Measurements from ENCODE around the gene ZNF319. TPM values are rescaled to one million over a fixed set of nuclear protein-coding genes. Genes with fewer than 3 reads are reported as not detected.

Gene ZNF319
- total RNA-seq, 1 donor from 2014 or later: 7.0 TPM

DNA sequence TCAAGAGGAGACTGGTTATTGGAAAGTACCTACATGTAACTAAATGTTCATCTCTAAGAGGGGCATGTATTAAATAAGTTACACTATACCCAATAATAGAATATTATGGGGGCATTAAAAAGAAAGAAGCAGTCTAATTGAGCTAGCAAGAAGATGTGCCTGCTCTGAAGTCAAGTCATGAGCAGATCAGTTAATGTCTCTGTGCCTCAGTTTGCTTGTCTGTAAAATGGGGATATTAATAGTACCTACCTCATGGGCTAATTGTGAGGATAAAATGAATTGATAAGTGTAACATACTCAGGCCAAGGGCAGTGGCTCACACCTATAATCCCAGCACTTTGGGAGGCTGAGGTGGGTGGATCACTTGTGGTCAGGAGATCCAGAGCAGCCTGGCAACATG, 32.6 kb downstream of the ZNF319 start:
- ATAC-seq (no peak), DNase-seq (ENCODE audit: missing footprints) (peak; percentile 1)
- intact Hi-C loops (cut with DNase I): no loop called here

DNA sequence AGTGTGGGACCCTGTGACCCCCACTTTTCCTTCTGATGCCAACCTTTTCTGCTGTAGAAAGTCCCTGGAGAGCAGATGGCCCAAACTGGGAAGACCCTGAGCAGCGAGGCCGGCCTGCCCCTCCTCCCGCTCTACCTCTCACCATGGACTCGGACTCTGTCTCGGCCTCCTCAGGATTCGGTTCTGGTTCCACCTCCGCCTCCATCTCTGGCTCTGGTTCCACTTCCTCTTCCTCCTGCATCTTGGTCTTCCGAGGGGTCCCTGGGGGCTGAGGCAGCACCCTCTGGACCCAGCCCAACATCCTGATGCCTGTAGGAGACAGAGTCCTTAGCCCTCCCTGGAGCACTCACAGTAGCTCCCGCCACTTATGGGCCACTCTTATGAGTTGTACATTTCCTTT, 33.5 kb downstream of the ZNF319 start:
- DNase-seq (ENCODE audit: missing footprints): peak; percentile 34
- intact Hi-C loops (cut with DNase I): no loop called here
- ATAC-seq: no peak

DNA sequence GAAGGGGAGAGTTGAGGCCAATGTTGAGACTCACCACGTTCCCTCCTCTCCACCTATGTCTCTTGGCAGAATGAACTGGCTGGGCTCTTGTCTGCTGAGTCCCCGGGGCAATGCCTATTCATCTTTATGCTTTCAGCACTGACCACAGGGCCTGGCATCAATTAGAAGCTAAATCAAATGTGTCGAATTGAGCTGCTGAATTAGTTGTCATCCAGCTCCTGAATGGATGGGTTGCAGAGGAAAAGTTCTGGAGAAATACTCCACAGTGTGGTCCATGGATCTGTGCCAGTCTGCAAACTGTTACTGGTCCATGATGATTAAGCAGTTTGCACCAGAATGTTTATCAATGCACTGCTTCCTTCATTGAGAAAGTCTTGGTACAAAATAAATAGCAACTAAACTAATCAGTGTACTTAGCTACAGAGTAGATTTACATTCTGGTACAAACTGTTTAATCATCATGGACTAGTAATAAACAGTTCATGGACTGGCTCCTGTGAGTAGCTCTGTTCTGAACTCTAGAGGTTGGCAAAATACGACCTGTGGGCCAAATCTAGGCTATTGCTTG, 34.2 kb downstream of the ZNF319 start:
- ATAC-seq (no peak), DNase-seq (ENCODE audit: missing footprints) (no peak)
- intact Hi-C loops (cut with DNase I): no loop called here

DNA sequence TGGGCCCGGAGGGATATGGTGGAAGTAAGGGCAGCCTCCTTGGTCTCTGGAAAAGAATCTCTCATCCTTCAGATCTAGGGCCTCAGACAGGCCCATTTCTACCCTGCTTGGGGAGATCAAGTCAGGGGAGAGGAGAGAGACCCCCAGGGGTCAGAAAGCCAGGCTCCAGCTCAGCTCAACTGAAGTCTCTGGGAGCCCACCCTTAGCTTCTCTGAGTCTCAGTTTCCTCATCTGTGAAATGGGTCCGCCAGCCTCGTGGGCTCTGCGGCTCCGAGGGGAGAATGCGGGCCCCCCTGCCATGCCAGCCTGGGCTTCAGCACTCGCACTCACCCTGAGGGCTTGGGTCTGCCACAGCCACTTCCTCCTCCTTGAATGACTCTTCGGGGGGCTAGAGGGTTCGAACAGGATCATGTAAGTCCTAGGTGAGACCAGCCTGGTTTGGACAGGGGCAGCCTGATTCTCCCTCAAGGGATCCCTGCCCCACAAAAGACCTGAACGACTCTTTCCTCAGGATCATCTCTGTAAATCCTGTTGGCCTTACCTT, 36.2 kb downstream of the ZNF319 start:
- intact Hi-C loops (cut with DNase I): no loop called here
- DNase-seq (ENCODE audit: missing footprints) (peak; percentile 4), ATAC-seq (no peak)

GRCh38 chr16:57962756-57963155, 37.7 kb downstream of the ZNF319 start:
- intact Hi-C loops (cut with DNase I): no loop called here
- ATAC-seq: no peak
- DNase-seq (ENCODE audit: missing footprints): peak; percentile 2

GRCh38 chr16:57962046-57962445, 38.4 kb downstream of the ZNF319 start:
- intact Hi-C loops (cut with DNase I): no loop called here
- ATAC-seq: no peak
- peak; percentile 37 for DNase-seq (ENCODE audit: missing footprints)

DNA sequence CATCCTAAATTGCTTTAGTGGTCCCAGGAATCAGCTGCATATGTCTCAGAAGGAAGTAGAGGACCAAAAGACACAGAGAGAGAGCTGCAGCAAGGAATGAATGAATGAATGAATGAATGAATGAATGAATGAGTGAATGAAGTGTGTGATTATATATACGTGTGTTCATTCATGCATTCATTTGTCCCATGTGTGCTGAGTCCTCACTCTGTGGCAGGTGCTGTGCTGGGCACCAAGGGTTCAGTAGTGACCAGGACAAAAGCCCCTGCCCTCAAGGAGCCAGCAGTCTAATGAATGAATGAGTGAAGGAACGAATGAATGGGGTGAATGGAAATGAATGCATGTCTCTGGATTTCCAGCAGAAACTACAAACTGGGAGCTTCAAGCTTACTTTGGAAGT, 38.9 kb downstream of the ZNF319 start:
- intact Hi-C loops (cut with DNase I): no loop called here
- no peak for DNase-seq (ENCODE audit: missing footprints)
- no peak for ATAC-seq

- no peak for ATAC-seq
- intact Hi-C loops (cut with DNase I): no loop called here
Measured at GRCh38 chr16:57960826-57961472, 39.5 kb downstream of the ZNF319 start.

DNA sequence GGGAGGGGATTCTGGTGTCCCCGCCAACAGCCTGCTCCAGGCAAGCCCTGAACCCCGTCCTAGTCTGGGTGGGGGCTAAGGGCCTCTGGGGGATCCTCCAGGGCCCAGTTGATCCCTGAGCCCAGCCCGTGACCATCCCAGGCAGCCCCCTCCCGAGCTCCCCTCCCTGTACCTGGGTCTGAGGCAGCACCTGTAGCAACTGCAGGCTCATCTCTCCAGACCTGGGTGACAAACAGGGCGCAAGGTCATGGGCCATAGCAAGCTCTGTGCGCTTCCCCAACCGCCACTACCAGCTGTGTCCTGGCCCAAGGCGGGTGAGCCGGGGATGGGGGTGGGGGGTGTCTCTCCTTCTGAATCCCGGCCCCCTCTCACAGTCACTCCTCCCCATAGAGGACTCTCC, 40.2 kb downstream of the ZNF319 start:
- no peak for ATAC-seq
- intact Hi-C loops (cut with DNase I): no loop called here
- peak; percentile 11 for DNase-seq (ENCODE audit: missing footprints)

More at GRCh38 chr16:57960826-57961472, 39.5 kb downstream of the ZNF319 start:
- peak; percentile 14 for DNase-seq (ENCODE audit: missing footprints)

DNA sequence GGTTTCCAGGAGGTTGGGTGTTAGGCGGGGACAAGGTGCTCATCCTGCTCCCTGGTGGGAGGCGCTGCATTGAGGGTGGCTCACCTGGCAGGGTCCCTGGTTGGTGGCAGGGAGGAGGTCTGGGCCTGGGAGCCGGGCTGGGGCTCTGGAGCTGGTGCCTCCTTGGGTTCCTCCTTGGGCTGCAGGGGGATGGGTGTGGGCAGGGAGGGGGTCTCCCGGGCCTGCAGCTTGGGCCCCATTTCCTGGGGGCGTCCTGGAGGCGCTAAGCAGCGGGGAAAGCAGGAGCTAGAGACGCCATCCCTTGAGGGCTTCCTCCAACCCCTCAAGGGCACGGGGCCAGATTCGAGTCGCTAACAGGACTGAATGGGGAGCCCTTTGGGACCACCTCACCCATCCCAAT, 40.7 kb downstream of the ZNF319 start:
- DNase-seq (ENCODE audit: missing footprints) (no peak), ATAC-seq (no peak)
- intact Hi-C loops (cut with DNase I): no loop called here

DNA sequence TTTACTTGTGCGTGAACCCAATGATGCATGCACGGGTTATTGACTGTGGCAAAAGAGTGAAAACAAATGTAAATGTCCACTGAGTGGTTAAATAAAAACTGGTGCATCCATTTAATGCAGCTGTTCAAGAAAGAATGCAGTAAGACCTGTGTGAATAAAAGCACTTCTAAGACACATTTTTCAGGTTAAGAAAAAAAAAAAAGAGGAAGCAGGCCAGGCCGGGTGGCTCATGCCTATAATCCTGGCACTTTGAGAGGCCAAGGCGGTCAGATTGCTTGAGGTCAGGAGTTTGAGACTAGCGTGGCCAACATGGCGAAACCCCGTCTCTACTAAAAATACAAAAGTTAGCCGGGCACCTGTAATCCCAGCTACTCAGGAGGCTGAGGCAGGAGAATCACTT, 41.4 kb downstream of the ZNF319 start:
- ATAC-seq: no peak
- intact Hi-C loops (cut with DNase I): no loop called here
- no peak for DNase-seq (ENCODE audit: missing footprints)

DNA sequence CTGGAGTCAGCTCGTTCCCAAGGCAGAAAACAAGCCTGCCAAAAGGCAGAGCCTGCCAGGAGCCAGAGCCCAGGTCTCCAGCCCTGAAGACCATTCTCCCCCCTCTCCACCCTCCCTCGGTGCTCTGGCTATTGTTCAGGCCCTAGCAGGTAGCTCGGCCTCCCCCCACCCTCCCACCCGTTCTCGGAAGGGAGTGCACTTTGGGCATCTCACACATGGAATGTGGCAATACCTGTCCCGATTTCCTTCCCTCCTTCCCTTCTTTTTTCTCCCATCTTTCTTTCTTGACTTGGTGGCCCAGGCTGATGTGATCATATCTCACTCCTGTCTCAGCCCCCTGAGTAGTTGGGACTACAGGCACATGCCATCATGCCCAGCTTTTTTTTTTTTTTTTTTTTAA, 41.9 kb downstream of the ZNF319 start:
- ATAC-seq (no peak), DNase-seq (ENCODE audit: missing footprints) (no peak)
- intact Hi-C loops (cut with DNase I): no loop called here

DNA sequence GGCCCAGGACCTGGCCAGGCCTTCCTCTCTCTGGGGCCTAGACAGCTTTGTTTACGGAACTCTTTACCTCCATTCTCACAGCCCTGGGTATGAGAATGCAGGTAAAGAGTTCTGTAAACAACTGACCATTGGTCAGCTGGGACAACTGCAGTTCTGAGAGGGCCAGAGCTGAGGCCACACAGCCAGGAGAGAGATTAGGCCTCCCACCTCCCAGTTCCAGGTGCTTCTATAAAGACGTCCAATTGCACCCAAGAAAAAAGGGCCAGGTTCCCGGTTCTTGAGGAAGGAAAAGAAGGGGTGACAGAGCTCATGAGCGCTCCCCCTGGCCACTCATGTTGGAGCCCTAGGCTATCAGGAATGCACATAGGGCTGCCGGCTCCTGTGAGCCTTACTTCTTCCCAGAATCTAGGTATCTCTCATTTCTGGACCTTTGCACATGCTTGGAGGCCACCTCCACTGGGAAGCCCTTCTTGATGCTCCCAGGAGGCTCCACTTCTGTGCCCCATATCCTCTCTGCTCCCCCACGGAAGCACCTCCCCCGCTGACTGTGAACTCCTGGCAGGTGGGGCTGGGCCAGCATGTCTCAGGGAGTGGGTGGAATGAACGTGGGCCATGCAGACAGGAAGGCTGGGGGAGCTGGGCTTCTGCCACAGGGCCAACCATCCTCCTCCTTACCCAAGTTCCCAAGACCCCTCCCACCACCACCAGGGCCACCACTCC, 42.6 kb downstream of the ZNF319 start:
- ATAC-seq: no peak
- intact Hi-C loops (cut with DNase I): no loop called here
- DNase-seq (ENCODE audit: missing footprints): no peak

GRCh38 chr16:57956924-57957672, 43.4 kb downstream of the ZNF319 start:
- intact Hi-C loops (cut with DNase I): no loop called here
- DNase-seq (ENCODE audit: missing footprints): no peak
- no peak for ATAC-seq

GRCh38 chr16:57956270-57956808, 44.1 kb downstream of the ZNF319 start:
- DNase-seq (ENCODE audit: missing footprints): no peak
- no peak for ATAC-seq
- intact Hi-C loops (cut with DNase I): no loop called here

DNA sequence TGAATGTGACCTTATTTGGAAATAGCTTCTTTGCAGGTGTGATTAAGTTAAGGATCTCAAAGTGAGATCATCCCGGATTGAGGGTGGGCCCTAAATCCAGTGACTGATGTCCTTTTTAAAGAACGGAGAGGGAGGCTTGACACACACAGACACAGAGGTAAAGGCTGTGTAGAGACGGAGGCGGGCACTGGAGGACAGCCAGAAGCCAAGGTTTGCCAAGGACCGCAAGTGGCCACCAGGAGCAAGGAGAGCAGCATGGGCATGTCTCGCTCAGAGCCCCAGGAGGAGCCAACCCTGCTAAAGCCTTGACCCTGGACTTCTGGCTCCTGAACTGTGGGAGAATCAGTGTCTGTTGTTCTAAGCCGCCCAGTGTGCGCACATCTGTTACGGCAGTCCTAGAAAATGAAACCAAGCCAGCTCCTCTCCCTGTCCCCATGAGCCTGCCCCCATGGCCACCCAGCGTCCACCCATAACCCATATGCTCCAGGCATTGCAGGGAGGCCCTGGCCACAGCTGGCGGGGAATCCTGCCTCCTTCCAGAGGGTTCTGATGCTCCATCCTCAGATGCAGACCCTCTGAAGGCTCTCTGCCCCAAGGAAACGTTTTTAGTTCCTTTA, 44.8 kb downstream of the ZNF319 start:
- DNase-seq (ENCODE audit: missing footprints) (no peak), ATAC-seq (peak; percentile 54)
- intact Hi-C loops (cut with DNase I): no loop called here

GRCh38 chr16:57953857-57954256, 46.6 kb downstream of the ZNF319 start:
- no peak for DNase-seq (ENCODE audit: missing footprints)
- no peak for ATAC-seq
- intact Hi-C loops (cut with DNase I): no loop called here

GRCh38 chr16:57952909-57953308, 47.6 kb downstream of the ZNF319 start:
- intact Hi-C loops (cut with DNase I): no loop called here
- no peak for DNase-seq (ENCODE audit: missing footprints)
- no peak for ATAC-seq

All from Right ventricle myocardium inferior (tissue), 1 donor.